Skin of body (tissue), 2 donors: ENCODE measurements around the gene RASEF. TPM values are rescaled to one million over a fixed set of nuclear protein-coding genes. Genes with fewer than 3 reads are reported as not detected.
A peak's percentile ranks its signal among the peaks of the same experiment; 100 is the strongest.
"Not testable (repeated sequence)": the region's sequence is repeated elsewhere in the genome, so short reads cannot be mapped to it uniquely, and the experiment has no call there.

ENCODE experiments used
- DNase-seq: peaks from one replicate; lab custom pipeline; 2025; lab: John Stamatoyannopoulos, UW
- total RNA-seq: library from RNA; depleted of rRNA; stranded (reverse); fragments of >200 nt; gene quantifications from one replicate; pipeline ENCODE4 v1.2.3, GENCODE V29; 2014

The RASEF gene
- 4.9 TPM for total RNA-seq

- DNase-seq = no peak
Measured at GRCh38 chr9:83062651-83063527, at the start of gene RASEF. RASEF (minus strand) TSS chr9:83063142; CDS start chr9:83062867, 275 bp downstream.

GRCh38 chr9:83111169-83111568 is 48.2 kb upstream of the RASEF start:
- DNase-seq = no peak

- DNase-seq = no peak
Measured at GRCh38 chr9:83109296-83109695, 46.4 kb upstream of the RASEF start.

DNA sequence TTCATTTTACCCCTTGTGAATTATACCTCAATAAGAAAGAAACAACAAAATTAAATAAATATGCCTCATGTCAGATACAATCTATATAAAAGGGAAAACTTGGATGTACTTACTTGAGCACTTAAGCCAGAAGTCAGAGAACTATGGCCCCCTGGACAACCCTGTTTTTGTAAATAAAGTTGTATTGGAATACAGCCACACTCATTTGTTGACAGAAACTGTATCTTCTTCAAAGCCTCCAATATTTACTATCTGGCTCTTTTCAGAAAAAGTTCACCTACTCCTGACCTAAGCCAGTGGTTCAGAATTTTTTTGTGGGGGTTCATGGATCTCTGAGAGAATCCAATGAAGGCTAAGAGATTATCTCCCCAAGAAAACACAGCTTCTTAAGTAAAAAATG is 45.3 kb upstream of the RASEF start:
- DNase-seq = no peak

DNA sequence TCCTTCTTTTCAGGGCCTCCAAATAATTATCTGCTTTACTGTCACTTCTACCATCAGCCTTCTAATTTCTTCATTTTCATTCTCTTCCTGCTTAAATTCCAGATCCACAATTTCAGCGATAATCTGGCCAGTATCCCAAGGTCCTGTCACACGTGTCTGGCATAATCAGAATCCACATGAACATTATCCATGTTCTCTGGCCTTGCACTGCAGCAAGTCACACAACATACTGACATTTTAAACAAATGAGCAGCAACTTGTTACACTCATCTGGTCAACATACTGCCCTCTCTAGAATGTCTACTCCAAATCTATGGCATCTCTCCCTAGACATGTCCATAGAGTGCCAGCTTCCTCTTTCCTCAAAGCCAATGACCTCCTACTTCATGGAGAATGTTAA is 43.8 kb upstream of the RASEF start:
- DNase-seq = no peak

DNA sequence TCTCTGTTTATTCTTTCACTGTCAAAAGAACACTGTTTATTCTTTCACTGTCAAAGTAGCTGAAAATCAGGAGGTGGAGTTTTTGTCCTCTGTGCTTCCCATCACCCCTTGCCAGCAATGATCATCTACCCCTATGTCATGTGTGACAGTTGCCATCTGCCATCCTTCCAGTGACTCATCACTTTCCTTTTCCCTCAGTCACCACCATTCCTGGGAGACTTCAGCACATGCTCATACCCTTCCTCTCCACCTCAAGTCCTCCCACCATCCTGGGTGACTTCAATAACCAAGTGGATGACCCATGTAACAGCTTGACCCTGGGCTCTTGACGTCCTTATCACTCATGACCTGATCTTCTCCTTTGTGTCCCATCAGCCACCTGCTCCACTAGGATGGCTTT is 43.3 kb upstream of the RASEF start:
- no peak for DNase-seq

- no peak for DNase-seq
Measured at GRCh38 chr9:83097633-83098032, 34.7 kb upstream of the RASEF start.

GRCh38 chr9:83093311-83093710 is 30.4 kb upstream of the RASEF start:
- DNase-seq = not testable (repeated sequence)

GRCh38 chr9:83081846-83082245 is 18.9 kb upstream of the RASEF start:
- DNase-seq = peak; percentile 5

DNA sequence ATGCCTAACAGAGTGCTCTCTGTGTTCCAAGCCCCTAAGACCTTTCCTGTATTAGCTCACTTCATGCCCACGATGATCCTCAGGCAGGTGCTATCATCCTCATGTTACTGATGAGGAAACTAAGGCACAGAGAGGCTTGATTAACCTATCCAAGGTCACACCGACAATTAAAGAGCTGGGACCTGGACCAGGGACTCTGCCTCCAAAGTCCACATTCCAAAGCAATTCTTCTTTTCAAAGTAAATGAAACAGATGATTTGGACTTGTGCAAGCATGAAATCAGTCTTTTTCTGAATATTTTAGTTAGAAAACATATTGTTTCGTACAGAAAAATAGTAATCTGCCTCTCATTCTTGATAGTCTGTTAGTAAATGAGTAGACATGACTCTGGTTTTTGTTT is 18.1 kb upstream of the RASEF start:
- no peak for DNase-seq

GRCh38 chr9:83075932-83076331 is 13.0 kb upstream of the RASEF start:
- not testable (repeated sequence) for DNase-seq

GRCh38 chr9:83072498-83072897 is 9.6 kb upstream of the RASEF start:
- not testable (repeated sequence) for DNase-seq

- no peak for DNase-seq
Measured at GRCh38 chr9:83071626-83072025, 8.7 kb upstream of the RASEF start.

- no peak for DNase-seq
Measured at GRCh38 chr9:83070261-83070660, 7.3 kb upstream of the RASEF start.

GRCh38 chr9:83069651-83070050 is 6.7 kb upstream of the RASEF start:
- no peak for DNase-seq

GRCh38 chr9:83068414-83068813 is 5.5 kb upstream of the RASEF start:
- DNase-seq = no peak

- DNase-seq = no peak
Measured at GRCh38 chr9:83067579-83067978, 4.6 kb upstream of the RASEF start.

GRCh38 chr9:83066771-83067170 is 3.8 kb upstream of the RASEF start:
- DNase-seq = no peak

GRCh38 chr9:83065233-83065632 is 2.3 kb upstream of the RASEF start:
- no peak for DNase-seq

- peak; percentile 18 for DNase-seq
Measured at GRCh38 chr9:83061990-83062650, 822 bp downstream of the RASEF start.

- DNase-seq = no peak
Measured at GRCh38 chr9:83061036-83061435, 1.9 kb downstream of the RASEF start.

DNA sequence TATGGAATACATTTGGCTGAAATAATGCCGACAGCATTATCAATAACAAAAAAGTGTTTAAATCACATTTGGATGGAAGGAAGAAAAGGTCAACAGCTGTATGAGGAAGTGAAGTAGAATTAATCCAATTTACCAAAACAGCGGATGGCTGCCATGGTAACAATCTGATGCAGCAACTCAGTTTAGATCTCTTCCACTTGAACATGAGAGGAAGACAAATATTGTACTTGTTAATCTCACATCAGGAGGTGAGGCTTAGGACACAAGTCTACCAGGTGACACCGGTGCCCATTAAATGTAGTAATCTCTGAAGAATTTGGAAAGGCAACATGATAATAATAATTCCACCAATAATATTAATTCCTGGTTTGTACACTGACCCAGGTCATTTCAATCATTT is 2.4 kb downstream of the RASEF start:
- no peak for DNase-seq

DNA sequence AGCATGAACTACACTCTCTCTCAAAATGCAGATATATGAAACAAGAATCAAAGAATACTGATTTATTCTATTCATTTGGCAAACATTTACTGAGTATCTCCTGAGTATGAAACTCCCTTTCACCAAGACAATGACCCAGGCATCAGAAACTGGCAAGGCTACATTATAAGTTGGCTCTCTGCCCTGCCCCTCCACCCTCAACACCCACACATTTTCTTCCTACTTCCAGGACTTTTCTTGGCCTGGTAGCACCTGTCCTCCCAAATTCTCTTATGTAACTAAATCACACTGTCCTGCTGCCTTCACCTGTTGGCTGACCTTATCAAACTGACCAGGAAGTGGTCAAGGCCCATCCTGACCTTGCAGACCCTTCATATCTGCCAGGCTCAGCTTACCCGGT is 3.5 kb downstream of the RASEF start:
- DNase-seq = no peak
